HuH-7.5 (cell line): ENCODE results near the gene SHH.

Experiments used
- DNase-seq: peaks from one replicate; pipeline ENCODE4 v3.0.0; 2011; ENCODE audit warnings: low spot score

Gene SHH

DNA sequence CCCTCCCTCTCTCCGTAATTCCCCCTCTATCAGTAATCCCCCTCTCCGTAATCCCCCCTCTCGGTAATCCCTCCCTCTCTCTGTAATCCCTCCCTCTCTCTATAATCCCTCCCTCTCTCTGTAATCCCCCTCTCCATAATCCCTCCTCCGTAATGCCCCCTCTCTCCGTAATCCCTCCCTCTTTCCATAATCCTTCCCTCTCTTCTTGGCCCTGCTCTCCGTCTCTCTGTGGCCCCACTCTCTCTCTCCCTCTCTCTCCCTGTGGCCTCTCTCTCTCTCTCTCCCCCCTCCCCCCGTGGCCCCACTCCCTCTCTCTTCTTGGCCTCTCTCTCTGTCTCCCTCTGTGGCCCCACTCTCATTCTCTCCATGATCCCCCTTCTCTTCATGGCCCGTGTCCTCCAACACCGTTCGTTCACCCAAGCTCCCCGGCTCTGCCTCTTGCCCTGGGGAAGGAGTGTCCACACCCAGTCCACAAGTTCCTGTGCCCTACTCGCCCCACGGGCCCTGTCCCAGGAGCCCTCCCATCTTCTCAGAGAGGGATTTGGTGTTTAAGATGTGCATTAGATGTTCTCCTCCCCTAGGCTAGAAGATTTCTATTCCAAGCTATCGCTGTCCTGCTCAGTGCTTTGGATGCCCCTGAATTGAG, 19.8 kb downstream of the SHH start:
- no peak for DNase-seq

DNA sequence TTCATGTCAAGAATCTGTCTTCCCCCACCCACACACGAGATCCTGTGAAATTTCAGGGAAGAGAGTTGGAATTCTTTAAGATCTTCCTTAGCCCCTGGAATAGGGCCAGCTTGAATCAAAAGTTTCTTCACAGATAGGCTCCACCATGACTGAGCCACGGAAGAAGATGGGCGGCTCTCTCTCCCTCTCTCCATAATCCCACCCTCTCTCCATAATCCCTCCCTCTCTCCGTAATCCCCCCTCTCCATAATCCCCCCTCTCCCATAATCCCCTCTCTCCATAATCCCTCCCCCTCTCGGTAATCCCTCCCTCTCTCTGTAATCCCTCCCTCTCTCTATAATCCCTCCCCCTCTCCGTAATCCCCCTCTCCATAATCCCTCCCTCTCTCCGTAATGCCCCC, 20.4 kb downstream of the SHH start:
- no peak for DNase-seq

DNA sequence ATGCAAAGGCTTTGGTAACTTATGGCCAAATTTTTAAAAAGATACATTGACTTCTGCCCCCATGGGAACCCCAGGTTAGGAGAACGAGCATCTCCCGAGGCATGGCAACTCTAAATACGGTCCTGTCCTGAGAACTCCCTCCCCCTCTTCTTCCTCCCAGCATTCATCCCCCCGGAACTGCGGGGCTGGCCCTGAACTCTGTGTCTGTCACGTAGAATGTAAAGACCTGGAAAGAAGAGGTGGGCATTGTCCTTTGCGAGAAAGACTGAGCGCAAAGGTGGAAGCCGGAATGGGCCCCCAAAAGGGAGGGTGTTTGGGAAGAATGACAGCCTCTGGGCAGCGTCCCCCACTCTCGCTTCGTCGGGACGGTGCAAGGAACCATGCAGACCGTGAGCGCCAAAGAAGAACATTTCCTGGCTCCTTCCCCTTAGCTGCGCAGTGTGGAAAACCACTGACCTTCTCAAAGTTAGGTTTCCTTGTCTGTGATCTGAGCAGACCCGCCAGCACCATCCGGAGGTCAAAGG, 21.0 kb downstream of the SHH start:
- no peak for DNase-seq

DNA sequence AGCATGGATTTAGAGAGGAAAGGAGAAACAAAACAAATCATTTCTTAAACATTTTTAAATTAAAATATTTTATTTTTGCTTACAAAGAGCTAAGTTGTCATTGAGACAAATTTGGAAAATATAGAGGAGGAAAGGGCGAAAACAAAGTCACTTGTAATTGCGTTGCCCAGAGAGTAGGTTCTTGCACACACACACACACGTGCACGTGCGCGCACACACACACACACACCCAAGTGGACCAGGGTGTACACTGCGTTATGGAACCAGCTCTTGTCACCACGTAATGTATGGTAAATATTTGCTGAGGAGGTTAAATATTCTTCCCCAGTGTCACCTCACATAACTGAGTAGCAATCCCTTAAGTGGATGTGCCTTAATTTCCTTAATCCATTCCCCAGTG, 21.6 kb downstream of the SHH start:
- no peak for DNase-seq

DNA sequence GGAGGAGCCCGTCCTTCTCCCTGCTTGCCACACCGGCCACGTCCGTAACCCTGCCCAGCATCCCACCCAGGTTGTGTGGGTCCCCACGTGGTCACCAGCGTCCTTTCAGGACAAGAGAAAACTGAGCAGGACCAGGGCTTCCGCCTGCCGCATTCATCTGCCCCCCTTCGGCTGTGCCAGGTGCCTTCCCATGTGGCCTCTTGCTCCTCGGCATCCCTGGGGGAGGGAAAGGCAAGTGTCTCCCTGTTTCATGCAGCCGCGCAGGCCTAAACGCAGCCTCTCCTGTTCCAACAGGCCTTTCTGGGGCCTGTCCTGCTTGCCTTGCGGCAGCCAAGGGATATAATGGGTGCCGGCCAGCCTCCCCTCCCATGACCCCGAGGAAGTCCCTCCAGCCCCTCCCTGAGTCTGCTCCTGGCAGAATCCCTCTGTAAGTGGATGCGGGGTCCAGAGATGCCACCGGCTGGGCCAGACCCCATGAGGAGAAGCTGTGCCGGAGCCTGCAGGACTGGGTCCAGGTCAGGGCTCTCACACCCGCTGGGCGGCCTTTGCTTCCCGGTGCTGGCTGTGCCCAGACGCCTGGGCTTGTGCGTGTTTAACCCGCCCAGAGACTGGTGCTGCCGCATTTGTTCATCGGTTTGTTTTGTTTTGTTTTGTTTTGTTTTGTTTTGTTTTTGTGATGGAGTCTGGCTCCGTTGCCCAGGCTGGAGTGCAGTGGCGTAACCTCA, 23.1 kb downstream of the SHH start:
- DNase-seq: no peak

DNA sequence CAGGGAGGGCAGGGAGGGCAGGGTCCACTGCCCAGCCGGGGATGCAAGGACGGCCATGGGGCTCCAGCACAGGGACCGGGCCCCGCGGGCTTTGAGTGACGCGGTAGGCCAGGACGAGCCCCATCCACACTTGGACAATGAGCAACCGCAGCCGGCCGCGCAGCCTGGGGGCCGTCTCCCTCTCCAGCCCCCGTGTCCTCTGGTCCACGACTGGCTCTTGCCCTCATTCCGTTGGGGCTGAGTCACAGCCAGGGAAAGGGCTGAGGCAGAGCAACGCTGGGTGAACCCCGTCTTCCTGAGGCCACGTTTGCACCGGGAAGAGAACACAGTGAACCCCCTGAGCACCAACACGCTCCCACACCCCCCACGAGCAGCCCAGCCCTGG, 23.7 kb downstream of the SHH start:
- DNase-seq: no peak

DNA sequence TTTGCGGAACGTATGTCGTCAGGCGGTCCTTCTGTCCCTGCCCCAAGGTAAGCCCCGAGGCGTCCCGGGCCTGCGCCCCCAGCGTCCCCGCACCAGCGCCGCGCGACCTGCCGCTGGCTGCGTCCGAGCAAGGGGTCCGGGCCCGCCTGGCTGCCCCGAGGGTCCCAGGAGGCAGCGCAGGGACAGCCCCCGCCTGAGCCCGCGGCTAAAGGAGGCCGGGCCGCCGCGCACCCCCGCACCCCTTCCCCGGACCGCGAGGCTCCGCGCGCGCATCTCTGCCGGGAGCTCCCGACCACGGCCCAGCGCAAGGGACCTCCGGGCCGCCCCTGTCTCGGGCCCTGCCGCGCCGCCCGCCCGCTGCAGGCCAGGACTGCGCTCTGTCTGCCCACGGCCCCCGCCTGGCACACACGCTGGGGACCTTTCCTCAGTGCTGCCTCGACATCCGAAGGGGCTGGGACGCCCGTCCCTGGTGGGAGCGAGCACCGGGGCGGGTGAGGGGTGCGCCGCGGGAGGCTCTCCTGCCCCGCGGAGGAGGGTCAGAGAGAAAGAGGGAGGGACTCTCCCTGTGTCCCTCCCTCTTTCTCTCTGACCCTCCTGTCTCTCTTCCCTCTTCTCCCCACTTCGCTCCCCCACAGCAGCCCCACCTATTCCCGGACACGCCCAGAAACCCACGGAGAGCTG, 25.0 kb downstream of the SHH start:
- peak; percentile 74 for DNase-seq

DNA sequence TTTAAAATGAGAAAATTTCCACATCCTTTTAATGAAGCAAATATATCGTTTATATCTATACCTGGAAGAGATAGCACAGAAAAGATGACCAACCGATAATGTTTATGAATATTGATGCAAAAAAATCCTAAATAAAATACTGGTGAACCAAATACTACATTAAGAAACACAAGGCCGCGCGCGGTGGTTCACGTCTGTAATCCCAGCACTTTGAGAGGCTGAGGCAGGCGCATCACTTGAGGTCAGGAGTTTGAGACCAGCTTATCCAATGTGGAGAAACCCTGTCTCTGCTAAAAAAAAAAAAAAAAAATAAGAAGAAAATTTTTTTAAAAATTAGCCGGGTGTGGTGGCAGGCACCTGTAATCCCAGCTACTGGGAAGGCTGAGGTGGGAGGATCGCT, 25.8 kb downstream of the SHH start:
- no peak for DNase-seq

DNA sequence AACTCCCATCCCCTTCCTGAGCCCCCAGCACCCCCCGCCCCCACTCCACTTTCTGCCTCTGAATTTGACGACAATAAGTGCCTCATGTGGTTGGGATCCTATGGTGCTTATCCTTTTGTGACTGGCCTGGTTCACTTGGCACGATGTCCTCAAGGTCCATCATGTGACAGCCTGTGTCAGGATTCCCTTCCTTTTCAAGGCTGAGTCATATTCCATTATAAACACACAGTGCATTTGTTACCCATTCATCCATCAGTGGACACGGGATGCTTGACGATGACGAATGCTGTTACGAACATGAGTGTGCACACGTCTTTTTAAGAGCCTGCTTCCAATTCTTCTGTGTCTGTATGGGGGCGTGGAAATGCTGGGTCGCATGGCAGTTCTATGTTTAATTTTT, 26.7 kb downstream of the SHH start:
- no peak for DNase-seq

DNA sequence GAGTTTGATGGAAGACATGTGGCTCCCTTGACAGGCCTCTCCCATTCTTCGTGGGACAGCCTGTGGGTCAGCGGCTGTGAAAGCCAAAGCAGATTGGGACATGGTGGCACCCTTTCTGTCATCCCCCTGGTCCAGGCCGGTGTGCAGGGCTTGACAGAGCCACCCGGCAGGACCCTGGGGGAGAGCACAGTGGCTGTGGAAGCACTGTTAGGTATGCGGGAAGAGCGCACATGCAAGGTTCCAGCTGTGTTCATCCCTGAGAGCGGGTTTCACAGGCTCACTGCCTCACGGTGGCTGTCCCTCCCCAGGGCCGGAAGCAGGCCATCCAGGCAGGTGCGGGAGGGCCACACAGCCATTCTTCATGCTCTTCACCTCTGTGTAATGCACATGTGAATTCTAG, 29.8 kb downstream of the SHH start:
- DNase-seq: no peak

DNA sequence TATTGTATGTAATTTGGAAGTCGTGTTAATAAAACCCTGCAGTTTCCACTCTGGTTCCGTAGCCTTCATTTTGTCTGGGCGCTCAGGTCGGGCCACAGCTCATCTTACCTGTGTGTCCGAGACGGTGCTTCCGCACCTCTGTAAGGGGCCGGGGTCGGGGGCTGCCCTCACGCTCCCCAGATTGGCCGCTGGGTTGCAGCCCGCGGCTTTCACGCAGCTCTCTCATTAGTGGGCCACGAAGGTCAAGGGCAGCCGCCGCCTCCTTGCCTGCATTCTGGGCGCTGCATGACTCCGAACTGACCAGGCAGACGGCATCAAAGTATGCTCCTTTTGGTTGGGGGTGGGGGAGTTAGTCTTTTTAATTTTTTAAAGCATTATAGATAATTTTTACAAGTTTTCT, 30.8 kb downstream of the SHH start:
- DNase-seq: no peak

DNA sequence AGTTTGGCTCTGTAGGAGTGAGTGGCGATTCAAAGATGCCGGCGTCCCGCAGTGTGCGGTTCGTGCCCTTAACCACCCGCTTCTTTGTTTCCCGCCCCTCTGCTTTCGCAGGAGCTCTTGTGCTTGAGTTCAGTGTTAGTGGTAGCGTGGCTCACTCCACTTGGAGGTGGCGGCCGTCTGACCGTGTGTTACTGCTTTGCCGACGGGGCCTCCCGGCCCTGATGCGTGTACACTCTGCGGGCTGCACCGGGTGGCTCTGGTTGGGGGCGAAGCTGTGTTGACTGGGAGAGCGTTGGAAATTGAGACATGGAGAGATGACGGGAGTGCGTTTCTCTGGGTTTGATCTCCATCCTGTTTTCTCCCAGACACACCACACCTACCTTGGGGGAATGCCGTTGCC, 31.4 kb downstream of the SHH start:
- DNase-seq: no peak

DNA sequence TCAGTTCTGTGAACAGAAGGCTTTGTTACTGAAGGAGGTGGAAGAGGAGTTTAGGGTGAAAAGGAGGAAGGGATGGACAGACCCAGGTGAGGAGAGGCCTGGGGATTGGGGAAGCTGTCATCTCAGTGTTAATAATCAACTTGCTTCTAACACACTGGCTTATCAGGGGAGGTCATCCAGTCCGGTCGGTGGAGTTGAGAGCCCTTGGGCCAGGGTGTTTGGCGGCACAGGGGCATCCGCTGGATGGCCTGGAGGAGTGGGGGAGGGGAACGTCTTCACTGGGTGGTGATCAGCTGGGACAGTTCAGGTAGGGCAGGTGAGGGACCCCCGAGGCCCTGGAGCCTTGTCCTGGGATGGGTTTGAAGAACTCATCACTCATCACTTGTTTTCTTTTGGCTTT, 33.9 kb downstream of the SHH start:
- DNase-seq: peak; percentile 71

DNA sequence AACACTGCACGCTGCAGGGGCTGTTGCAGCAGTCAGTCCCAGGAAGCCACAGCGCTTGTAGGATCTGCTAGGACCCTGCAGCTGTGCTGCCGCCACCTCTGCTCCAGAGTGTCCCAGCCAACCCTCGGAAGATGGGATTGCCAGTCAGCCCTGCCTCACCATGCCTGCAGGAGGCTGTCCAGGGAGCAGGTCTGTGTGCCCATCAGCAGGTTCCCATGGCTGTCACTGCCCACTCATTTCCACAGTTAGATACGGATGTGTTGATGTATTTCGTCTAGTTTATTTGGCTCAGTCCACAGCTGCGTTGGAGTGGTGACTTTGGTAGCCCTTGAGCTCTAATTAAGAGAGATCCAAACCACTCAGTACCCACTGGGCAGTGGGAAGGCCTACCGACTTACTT, 35.7 kb downstream of the SHH start:
- DNase-seq: no peak

DNA sequence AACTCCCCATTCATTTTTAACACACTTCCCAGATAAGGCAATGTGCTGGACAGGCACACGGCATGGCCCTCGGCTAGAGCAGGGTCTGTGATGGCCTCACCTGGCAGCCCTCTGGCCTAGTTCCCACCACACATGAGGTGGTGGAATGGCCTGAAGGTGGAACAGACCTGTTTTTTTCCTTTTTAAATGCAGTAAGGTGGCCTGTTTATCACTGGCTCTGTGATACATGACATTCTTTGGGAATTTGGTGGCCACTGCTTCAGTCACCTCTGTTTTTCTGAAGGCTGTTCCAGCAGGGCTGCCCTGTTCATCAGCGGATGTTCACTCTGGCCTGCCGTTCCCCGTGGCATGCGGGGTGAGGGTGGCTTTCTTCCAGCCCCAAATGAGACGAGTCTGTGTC, 36.6 kb downstream of the SHH start:
- no peak for DNase-seq

DNA sequence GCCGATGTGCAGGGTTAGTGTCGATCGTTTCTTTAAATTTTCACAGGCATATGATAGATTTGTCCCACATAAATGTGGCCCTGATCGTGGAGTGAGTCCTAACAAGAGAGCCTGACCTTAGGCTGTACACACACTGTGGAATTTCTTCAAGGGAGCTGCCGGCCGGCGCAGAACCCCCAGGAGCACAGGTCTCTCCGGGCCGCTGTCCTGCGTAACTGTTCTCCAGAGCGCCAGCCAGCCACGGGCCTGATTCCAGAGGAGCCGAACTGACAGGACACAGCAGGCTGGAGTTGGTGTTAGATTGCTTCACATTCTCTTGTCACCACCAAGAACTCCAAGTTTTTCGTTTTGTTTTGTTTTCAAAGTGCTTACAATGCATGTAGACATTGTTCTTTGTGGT, 37.3 kb downstream of the SHH start:
- DNase-seq: no peak

DNA sequence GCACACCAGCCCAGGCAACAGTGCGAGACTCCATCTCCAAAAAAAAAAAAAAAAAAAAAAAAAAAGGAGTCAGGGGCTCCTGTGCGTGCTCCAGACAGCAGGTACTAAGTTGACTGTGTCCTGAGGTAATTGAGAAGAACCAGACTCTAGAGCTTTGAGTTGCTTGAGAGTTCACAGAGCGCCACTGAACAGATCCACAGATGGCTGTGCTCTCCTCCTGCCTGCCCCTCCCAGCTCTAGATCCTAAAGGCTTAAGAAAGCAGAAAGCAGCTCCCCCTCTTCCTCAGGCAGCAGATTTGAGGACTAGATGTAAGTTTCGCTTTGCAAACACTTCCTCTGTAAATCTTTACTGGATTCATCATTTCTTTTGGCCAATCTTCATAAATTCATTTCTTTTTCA, 38.7 kb downstream of the SHH start:
- DNase-seq: no peak

DNA sequence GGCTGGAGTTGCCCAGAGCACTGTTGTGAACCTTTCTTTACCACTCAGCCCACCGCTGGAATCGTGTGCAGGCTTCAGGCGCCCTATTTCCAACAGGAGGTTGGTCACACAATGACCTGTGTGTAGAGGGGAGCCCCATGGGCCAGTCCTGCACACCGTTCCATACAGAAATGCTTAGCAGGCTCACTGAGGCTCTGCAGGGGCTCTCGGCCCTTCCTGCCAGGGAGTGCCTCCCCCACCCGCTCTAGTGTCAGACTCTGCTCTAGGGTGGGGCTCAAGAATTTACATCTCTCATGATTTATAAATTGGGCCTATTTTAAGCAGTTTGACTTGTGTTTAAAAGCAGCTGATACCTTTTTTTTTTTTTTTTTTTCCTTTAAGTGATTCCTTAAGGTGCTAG, 42.0 kb downstream of the SHH start:
- no peak for DNase-seq

DNA sequence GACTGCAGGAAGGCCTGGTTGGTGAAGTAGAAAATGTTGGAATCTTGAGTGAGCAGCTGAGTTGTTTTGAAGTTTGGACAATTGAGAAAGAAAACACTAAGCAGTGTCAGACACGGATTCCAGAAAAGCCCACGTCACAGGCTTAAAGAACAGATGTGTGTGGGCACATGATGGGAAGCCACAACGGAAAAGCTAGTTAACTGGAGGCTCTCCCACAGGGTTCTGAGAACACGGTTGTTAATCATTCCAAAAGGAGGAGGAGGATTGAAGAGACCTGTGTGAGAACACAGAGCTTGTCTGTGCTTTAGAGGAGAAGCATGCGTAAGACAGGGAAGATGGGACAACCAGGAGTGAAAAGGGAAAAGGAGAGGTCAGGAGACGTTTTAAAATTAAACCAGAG, 42.6 kb downstream of the SHH start:
- DNase-seq: no peak

DNA sequence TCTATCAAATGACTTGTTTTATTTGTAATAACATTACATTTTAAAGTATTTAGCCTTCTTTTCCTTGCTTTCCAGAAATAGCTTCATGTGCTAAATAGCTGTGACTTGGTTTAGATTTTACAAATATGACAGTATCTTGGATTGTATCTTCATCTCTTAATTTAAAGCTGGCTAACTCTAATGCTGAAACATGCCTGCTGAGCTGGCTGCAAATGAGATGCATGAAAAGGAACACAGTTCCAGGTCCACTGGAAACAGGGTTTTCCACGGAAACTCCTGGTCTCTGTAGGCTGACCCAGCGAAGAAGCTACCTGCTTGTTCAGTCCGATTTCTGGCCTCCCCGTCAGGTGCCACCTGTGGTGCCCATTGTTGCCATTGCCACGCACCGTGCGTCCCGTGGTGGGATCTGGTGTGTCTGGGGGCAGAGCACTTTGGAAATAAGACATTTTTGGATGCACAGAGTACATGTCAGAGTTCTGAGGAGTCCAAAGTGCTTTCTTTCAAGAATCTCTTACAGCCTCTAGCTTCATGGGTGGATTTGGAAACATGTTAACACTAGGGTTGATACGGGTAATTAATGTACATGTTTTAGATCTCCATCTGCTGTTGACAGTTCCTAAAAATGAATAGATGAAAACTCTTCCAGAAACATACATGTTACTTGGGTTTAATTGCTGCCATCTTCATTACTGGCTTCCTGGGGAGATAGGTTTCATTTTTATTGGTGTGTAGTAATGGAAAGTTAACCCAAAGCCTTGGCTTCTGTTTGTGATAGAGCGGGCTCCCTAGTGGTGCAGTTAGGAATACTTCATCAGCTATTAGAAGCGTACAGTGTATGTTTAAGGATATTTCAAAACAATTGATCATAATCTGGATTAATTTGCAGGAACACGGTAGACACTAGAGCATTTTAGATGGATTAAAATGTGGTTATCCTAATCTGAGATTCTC, 45.0 kb downstream of the SHH start:
- DNase-seq: no peak

DNA sequence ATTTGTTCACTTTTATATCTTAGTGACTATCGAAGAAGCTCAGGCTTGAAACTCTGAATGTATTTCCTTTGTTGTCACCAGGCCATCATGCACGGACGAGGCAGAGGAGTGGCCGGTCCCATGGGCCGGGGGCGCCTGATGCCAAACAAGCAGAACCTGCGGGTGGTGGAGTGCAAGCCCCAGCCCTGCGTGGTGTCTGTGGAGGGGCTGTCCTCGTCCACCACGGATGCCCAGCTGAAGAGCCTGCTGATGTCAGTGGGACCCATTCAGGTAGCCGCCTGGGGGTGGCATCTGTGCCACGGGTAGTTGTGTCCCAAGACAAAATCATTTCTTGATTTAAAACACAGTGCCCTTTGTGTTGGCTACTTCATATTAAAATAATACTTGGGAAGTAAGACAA, 45.9 kb downstream of the SHH start:
- DNase-seq: no peak

DNA sequence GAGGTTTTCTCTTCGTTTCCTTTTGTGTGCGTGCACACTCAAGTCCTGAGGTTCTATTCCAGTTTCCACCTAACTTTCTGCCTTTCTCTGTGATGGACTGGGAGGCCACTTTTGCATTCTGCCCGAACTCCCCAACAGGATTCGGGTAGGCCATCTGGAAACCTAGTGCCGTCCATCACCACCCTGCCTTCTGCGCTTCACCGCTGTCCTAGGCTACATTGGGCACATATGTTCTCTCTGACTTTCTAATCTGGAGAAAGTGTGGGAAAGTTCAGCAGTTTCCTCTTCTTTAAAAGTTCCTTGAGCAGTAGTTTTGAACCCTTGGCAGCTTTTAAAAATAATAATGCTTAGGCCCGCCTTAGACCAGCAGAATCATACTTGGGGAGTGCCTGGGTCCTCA, 46.8 kb downstream of the SHH start:
- no peak for DNase-seq
